Measurements from ENCODE around the gene ANKLE1.
A peak's percentile ranks its signal among the peaks of the same experiment; 100 is the strongest.

ANKLE1 gene

DNA sequence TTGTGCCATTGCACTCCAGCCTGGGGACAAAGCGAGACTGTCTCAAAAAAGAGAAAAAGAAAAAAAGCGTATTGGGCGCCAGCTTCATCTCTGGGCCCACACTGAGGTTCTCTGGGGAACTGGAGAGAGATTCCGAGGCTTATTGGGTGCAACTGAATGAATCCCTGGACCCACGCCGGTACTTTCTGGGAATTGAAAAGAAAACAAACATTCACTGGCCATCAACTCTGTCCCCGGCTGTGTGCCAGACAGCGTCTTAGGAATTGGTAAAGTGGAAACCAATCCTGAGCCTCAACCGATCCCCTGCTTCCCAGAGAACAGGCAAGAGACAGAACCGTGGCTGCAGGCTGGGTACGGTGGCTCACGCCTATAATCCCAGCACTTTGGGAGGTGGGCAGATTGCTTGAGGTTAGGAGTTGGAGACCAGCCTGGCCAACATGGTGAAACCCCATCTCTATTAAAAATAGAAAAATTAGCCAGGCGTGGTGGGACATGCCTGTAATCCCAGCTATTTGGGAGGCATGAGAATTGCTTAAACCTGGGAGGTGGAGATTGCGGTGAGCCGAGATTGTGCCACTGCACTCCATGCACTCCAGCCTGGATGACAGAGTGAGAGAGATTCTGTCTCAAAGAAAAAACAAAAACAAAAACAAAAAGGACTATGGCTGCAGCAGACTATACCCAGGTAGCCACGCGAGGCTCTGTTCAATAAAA is 44.3 kb downstream of the ANKLE1 start:
- DNase-seq (ENCODE audit: low read depth, low spot score) = no peak

DNA sequence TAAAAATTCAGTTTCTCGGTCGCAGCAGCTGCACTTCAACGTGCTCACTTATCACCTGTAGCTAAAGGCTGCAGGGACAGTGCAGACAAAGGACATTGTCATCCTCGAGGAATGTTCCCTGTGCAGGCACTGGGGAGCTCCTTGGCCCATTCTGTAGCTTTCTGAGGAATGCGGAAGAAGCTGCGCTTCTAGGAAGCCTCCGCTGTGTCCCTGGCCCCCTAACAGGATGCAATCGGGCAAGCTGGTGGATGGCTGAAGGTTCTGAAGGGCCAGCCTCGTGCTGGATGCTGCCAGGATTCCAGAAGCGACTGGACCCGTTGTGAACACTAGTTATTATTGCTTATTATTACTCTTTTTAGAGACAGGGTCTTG is 44.9 kb downstream of the ANKLE1 start:
- DNase-seq (ENCODE audit: low read depth, low spot score) = no peak

DNA sequence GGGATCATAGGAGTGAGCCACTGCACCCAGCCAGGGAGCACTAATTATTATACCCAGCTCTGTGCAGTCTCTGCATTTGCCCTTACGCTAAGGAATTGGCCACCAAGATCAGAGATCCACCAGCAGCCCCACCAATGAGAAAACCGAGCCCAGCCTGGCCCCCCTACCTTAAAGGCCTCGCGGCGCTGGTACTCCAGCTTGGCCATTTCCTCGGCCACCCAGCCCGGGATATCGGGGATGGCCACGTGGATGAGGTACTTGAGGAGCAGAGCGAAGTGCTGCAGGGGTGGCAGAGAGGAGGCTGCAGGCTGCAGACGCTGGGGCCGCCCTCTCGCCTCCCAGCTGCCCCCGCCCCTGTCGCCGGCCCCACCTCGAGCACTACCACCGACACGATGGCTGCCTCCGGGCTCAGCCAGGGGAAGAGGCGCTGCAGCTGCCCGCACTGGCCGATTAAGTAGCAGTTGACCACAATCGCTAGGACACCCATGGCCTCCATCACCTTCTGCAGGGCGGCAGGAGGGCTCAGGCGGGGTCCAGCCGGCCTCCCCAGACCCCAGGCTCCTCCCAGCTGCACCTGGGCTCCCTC is 45.5 kb downstream of the ANKLE1 start:
- DNase-seq (ENCODE audit: low read depth, low spot score) = no peak

DNA sequence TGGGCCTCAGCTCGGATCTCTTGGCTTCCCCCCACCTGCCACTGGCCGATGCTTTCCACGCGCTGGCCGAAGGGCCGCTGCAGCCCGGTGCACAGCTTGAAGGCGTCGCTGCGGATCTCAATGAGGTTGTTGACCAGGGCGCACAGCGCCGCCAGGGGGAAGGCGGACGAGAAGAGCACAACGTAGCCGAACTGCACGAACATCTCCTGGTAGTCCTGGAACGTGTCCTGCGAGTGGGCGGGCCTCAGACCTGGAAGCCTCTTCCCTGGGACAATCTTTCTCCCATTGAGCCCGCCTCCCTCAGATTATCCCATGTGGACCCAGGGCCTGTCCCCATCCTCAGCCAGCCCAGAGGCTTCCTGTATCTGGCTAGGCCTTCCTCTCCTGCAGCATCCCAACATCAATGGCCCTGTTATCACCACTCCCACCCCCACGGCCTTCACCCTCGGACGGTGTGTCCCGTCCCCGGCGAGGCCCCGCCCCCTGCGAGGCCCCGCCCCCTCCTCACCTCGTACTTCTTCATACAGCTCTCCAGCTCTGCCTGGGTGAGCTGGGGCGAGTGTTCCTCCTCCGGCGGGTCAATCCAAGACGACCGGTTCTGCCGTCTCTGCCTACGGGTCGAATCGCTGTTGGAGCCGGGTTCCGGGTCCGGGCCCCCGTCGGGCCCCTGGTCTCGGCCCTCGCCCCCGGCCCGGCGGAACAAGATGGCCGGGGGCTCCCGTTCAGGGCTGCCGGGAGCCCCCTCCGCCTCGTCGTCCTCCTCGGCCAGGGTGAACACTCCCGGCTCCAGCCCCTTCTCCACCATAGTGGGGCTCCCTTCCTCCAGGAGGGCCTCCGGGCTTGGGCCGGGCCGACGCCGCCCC is 46.2 kb downstream of the ANKLE1 start:
- DNase-seq (ENCODE audit: low read depth, low spot score) = no peak

DNA sequence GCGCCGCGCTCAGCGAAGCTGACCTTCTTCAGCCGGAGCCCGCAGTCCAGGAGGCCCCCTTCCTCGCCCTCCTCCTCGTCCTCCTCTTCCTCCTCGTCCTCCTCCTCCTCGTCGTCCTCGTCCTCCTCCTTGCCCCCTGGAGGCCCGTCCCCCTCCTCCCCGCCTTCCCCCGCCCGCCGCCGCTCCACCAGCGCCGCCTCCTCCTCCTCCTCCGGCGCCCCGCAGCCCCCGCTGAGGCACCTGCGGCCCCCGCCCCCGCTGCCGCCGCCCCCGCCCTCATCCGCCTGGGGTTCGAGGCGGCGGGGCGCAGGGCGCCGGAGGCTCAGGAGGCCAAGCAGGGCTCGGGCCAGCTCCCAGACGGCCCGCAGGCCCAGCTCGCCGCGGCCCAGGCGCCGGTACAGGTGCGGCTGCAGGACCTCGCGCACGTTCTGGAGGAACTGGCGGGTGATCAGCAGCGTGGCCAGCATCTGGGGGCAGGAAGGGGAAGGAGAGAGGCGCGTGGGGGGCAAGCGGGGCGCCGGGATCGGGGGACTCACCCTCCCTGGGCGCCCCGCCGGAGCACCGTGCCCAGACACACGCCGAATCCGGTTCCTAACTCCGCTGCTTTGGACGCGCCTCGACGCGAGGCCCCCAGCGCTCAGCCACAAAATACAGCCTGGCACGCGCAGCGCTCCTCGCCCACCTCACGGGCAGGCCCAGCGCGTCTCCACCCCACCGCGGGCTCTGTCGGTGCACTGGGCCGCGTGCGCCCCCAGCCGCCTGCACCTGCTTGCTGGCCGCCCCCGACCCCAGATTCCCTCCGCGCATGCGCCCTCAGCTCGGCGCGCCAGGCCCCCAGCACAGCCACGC is 47.0 kb downstream of the ANKLE1 start:
- no peak for DNase-seq (ENCODE audit: low read depth, low spot score)

DNA sequence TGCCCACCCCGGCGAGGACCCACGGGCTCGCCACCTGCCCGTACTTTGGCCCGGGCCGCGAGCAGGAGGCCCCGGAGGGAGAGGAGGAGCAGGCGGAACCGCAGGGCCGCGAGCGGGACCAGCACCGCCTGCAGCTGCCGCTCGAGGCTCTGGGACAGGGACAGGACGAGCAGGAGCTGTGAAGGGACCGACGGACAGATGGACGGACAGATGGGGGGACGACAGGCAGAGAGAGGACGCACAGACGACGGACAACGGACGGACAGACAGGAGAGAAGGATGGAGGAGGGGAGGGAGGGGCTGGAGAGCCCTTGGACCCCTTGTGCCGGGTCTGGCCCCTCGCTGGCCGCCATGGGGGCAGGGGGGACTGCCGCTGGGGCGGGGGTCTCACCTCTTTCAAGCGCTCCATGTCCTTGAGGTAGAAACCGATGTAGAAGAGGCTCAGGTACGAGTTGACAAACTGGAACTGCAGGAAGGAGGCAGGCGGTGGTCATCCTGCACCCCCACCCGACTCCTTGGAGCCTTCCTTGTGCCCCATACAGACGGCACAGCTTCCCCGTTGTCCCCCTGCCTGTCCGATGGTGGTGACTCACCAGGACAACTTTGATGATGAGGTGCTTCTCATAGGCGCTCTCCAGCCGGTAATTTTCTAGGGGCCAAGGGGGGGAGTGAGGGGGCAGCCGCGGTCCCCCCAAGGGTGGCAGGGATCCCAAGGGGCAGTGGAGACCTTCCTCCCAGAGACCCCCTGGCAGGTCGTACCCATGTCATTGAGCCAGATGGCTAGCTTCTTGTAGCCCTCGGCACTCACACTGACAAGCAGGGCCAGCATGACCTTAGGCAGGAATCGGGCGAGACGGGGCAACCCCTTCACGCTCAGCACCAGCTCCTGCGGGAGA is 47.9 kb downstream of the ANKLE1 start:
- no peak for DNase-seq (ENCODE audit: low read depth, low spot score)

DNA sequence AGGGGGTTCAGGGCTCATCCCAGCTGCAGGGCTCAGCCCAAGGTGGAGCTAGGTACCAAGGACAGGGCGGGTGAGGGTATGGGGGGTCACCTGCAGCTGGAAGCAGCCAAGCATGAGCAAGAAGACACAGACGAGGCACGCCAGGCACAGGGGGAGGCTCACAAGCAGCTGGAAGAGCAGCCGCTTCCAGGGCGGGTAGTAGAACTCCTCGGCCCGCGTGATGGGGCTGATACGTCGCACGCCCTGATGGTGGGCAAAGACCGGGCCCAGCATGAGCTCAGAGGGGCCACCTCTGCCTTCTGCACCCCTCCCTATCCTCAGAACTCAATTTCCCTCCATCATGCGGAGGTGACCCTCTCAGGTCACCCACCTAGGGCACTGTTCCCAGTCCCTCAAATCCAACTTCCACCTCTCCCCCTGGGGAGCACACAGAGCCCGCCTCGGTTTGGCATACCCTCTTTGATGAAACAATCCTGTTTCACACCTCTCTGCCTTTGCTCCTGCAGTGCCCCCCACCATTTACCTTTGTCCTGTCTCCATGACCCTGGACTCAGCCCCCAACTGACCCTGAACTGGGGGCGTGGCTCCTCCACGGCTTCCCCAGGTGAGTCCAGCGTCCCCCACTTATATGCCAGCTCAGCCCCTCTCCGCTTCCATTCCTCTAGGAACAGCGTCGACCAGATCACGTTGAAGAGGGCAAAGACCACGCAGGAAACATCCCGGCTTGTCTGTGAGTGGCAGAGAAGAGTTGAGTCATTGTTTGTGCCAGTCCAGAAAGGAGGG is 48.8 kb downstream of the ANKLE1 start:
- DNase-seq (ENCODE audit: low read depth, low spot score) = no peak

DNA sequence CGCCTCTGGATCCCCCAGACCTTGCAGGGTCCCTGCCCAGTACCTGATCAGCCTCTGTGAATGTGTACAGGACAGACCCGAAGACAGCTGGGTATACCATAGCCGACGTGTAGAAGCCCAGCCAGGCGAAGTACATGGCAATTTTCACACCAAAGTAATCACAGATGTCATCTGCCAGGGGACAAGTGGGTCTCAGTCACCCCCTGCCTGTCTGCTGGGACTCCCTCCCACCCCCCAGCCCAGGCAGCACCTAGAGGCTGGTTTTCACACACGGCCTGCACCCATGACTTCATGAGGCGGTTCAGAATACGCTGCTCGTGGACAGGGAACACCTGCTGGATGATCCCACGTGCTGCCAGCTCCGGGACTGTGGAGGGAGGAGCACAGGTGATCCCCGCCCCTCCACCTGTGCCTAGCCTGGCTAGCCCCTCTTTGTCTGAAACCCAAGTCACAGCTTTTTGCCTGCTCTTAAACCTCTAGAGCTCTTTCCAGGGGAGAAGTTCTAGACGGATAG is 49.4 kb downstream of the ANKLE1 start:
- DNase-seq (ENCODE audit: low read depth, low spot score) = no peak

DNA sequence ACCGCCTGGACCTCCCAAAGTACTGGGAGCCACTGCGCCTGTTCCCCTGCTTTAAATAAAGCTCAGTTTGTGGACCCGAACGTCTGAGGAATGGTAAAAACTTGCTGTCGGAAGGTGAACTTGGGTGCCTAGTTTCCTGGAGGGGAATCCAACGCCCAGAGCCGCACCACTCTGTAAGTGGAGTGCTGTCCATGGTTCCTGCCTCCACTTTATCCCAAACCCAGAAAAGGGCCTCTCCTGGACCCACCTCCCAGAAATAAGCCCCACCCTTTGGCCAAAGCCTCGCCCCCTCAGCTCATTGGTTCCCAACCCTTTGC is 50.6 kb downstream of the ANKLE1 start:
- no peak for DNase-seq (ENCODE audit: low read depth, low spot score)

DNA sequence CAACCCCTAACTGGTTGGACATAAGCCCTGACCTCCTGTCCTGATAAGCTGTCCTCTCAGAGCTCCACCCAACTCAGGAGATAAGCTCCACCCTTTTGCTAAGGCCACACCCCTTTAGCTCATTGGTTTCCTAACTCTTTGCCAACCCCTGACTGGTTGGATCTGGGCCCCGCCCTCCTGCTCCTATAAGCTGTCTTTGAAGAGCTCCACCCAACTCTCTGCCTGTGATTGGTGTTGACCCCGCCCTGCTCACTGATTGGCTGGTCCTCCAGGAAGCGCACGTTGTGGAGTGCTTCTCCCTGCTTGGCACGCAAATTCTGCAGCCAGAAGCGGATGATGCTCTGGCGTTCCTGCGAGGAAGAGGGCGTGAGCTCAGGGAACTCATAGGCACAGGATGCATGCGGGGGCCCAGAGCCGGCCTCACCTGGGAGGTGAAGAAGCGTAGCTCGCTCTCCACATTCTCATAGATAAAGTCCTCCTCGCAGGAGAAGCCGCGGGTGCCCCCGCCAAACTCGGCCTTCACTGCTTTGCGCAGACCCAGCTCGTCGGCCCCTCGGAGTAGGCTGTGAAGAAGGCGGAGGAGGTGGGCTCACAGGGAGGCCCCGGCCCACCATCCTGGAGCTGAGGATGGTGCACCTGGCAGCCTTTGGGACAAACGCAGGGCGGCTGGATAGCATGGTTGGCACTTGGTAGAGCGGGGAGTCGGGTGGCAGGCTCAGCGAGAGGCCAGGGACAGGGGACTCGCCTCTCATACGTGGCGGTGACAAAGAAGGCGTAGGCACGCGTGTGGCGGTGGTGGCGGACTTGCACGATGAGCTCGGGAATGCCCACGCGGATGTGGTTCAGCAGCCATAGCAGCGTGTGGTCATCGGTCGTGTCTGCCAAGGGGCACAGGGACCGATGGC is 51.2 kb downstream of the ANKLE1 start:
- DNase-seq (ENCODE audit: low read depth, low spot score) = no peak

DNA sequence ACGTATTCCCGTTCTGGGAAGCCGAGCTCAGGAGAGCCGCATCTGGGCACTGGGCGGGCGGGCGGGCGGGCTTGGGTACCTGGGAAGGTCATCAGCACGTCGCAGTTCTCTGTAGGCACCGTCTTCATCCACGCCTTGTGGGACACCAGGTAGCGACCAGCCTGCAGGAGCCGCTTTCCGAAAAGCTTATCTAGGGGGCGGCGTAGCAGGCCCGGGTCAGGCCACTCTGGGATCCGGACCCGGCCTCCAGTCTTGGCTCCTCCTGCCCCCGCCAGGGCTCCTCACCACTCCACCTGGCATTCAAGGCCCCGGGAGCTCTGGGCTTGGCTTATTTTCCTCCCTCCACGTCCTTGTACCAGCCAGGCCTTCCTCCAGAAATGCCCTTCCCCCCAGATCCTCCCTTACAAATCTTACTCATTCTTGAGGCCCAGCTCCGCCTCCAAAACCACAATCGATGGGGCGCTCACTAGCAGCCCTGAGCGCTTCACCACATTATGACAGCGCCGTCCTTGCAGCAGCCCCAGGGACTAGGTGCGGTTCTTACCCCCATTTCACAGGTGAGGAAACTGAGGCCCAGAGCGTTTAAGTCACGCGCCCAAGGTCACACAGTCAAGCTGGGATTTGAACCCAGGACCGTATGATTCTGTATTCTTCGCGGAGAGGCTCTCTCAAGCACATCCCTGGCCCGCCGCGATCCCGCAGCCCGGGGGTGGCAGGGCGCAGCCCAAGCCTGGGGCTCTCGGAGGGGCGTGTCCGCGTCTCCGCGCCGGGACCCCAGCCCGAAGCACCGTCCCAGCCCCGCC is 52.1 kb downstream of the ANKLE1 start:
- no peak for DNase-seq (ENCODE audit: low read depth, low spot score)

DNA sequence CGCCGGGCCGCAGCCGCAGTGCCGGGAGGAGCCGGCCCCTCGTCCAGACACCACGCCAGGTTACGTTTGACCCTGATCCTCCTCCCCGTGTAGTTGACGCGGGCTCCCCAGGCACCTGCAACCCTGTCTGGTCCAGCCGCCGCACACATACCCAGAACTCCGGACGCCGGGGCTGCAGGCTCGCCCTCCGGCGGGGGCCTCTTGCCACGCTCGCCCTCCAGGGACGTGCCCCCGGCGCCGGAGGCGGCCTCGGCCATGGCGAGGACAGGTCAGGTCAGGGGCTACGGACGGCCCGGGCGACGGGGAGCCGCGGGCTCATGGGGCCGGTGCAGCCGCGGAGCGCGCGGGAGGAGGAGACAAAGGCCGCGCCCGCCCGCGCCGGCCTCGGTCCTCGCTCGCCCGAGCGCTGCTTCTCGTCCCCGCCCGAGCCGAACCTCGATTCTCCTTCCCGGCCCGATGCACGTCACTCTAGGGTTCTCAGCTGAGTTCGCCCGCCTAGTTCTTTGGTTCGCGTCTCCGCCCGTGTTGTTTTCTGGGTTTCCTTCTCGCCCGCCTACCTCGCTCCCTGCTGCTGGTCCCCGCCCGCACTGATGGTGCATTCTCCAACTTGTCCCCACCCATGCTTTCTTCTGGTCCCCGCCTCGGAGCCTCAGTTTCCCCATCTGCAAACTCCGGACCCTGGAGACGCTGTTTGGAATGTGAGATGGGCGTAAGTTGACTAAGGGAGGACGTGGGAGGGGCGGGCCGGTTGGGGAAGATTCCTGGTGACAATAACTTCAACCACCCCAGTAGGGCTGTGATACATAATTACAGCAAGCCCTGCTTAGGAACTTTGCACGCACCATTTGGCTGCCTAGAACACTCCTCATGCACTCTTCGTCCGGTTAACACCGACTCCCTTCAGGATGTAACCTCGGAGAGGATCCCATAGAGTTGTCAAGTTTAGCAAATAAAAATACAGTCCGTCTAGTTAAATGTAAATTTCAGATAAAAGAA is 53.0 kb downstream of the ANKLE1 start, which contains the start of gene ANO8:
Gene ANO8 (minus strand): TSS at position 442 of the 996 bp plus-strand sequence. CDS start 185 bp downstream, at position 257.
- peak; percentile 98 for DNase-seq (ENCODE audit: low read depth, low spot score)

DNA sequence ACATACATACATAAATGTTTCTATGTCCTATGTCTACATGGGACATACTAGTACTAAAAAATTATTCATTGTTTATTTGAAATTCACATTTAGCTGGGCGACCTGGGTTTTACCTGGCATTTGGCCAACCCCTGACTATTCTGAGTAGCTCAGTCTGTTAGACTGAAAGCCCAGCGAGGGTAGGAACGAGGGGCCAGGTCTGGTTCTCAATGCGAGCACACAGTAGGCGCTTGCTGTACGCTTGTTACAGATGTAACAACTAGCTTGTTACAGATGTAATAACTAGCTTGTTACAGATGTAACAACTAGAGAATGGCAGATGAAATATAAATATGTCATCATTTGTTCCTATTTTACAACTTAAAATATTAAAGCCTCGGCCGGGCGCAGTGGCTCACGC is 53.9 kb downstream of the ANKLE1 start:
- DNase-seq (ENCODE audit: low read depth, low spot score) = no peak

All from iPS DF 19.7 (cell line).